Mucosa of descending colon (tissue), 3 donors: Measurements from ENCODE around the gene JADE2. TPM values are rescaled to one million over a fixed set of nuclear protein-coding genes. Genes with fewer than 3 reads are reported as not detected.

Experiments used
- ATAC-seq: fragments of 200-7000 bp; cut with Tn5 transposase; one replicate; pipeline ENCODE4 v1.9.1; 2020; ENCODE audit warnings: mild to moderate bottlenecking, moderate library complexity
- DNase-seq, 3 donors: peaks; one replicate each; pipeline ENCODE4 v3.0.0-alpha.2; 2020
- H3K36me3 ChIP-seq: fragments of 200-600 bp; one replicate; pipeline ENCODE4 v1.8.0; 2021; ENCODE audit warnings: low read depth, mild to moderate bottlenecking
- H3K4me1 ChIP-seq: fragments of 200-600 bp; one replicate; pipeline ENCODE4 v1.8.0; 2021; ENCODE audit warnings: low read depth, mild to moderate bottlenecking
- H3K4me3 ChIP-seq: fragments of 200-600 bp; one replicate; pipeline ENCODE4 v1.8.0; 2021; ENCODE audit warnings: mild to moderate bottlenecking
- H3K9me3 ChIP-seq: fragments of 200-600 bp; one replicate; pipeline ENCODE4 v1.8.0; 2021; ENCODE audit warnings: mild to moderate bottlenecking
- CTCF ChIP-seq: fragments of 200-600 bp; IDR thresholded peaks from one replicate; pipeline ENCODE4 v1.8.0; 2022; ENCODE audit warnings: antibody characterized with exemption, mild to moderate bottlenecking
- intact Hi-C, 2 donors: fragments of 100-400 bp; cut with DNase I in 1 of 2; cut with micrococcal nuclease in 1 of 2; formaldehyde crosslinking; loops; one replicate each; pipeline versions ENCODE4 v1.11.0 to v1.11.1; 2022; cut with DNase I, micrococcal nuclease
- total RNA-seq, 3 donors: library from RNA; stranded (reverse); fragmentation: NEBNext Ultra II Directional in 2 of 3; extraction: Animal tissue kit (Norgen Biotek cat#: 25700) in 2 of 3; gene quantifications; one replicate each; pipeline versions ENCODE4 v1.2.1 to v1.2.4, GENCODE V29; 2021 to 2023
- donor health status: DM: no; HTN: no; CAD: no; lungs with moderate emphysema.
- donor health status: DM: no; HTN: no; CAD: no.
- donor health status: DM: no; HTN: yes; CAD: no.

The JADE2 gene
- total RNA-seq, 3 donors from 2014 or later = 31.9 to 69.9 (median 36.2) TPM

- TF ChIP-seq CTCF = no peak
- DNase-seq (no peak), ATAC-seq (no peak)
- Histone ChIP-seq H3K36me3 (no peaks in the 10 kb centered on the region), H3K4me3 (no peak overlapping the region), H3K4me1 (peaks cover 27% of the 10 kb centered on the region), H3K9me3 (no peaks in the 10 kb centered on the region)
- intact Hi-C loops = no loop called here
Observed at GRCh38 chr5:134530301-134531077, 5.0 kb downstream of the JADE2 start.

GRCh38 chr5:134533115-134533815 lies 7.8 kb downstream of the JADE2 start:
- no peaks in the 10 kb centered on the region for H3K9me3 ChIP-seq
- H3K4me1 ChIP-seq = peaks cover 22% of the 10 kb centered on the region
- DNase-seq (no peak), ATAC-seq (no peak)
- H3K36me3 ChIP-seq = no peaks in the 10 kb centered on the region
- no peak for TF ChIP-seq CTCF
- H3K4me3 ChIP-seq = no peak overlapping the region
- intact Hi-C loops = no loop called here

GRCh38 chr5:134534058-134534725 lies 8.7 kb downstream of the JADE2 start:
- Histone ChIP-seq H3K4me1 (peaks cover 15% of the 10 kb centered on the region), H3K9me3 (no peaks in the 10 kb centered on the region), H3K4me3 (no peak overlapping the region), H3K36me3 (no peaks in the 10 kb centered on the region)
- intact Hi-C loops = no loop called here
- no peak for DNase-seq
- no peak for TF ChIP-seq CTCF
- no peak for ATAC-seq

GRCh38 chr5:134534726-134535110 lies 9.2 kb downstream of the JADE2 start:
- ATAC-seq = no peak
- intact Hi-C loops = no loop called here
- H3K4me1 ChIP-seq = peaks cover 13% of the 10 kb centered on the region
- H3K9me3 ChIP-seq = no peaks in the 10 kb centered on the region
- no peak for TF ChIP-seq CTCF
- no peaks in the 10 kb centered on the region for H3K36me3 ChIP-seq
- H3K4me3 ChIP-seq = no peak overlapping the region
- DNase-seq = no peak

- no peaks in the 10 kb centered on the region for H3K9me3 ChIP-seq
- peaks cover 5% of the 10 kb centered on the region for H3K4me1 ChIP-seq
- DNase-seq = no peak
- H3K36me3 ChIP-seq = no peaks in the 10 kb centered on the region
- H3K4me3 ChIP-seq = no peak overlapping the region
- no peak for ATAC-seq
- TF ChIP-seq CTCF = no peak
- intact Hi-C loops = no loop called here
Observed at GRCh38 chr5:134536876-134537275, 11.4 kb downstream of the JADE2 start.
